Neural cell (in vitro differentiated cells): Measurements from ENCODE around the gene PRKCE. TPM values are rescaled to one million over a fixed set of nuclear protein-coding genes. Genes with fewer than 3 reads are reported as not detected.

Experiments used
- H2AFZ ChIP-seq: fragments of 200-600, 300-800 bp; sonication (generic), shearing (Covaris generic); 2 replicates; pipeline ENCODE4 v1.6.0; 2014; ENCODE audit warnings: low read depth, mild to moderate bottlenecking, antibody characterized with exemption, low read length, moderate library complexity
- H3F3A ChIP-seq: fragments of 200-600 bp; shearing (Covaris generic); 2 replicates; pipeline ENCODE4 v1.6.1; 2016; ENCODE audit warnings: mild to moderate bottlenecking, moderate library complexity, mixed read lengths, antibody characterized with exemption, low read length; ENCODE audit not compliant: insufficient read depth, poor library complexity, severe bottlenecking
- H3K27ac ChIP-seq: fragments of 200-600, 300-800 bp; sonication (generic), shearing (Covaris generic); 2 replicates; pipeline ENCODE4 v1.5.1; 2014; ENCODE audit warnings: mild to moderate bottlenecking, low read length, moderate library complexity
- H3K27me3 ChIP-seq: fragments of 300-800, 200-600 bp; sonication (generic), shearing (Covaris generic); 2 replicates; pipeline ENCODE4 v1.6.0; 2014; ENCODE audit warnings: mild to moderate bottlenecking, low read depth, low read length, moderate library complexity; ENCODE audit not compliant: insufficient read depth
- H3K36me3 ChIP-seq: fragments of 300-800, 200-600 bp; sonication (generic), shearing (Covaris generic); 2 replicates; pipeline ENCODE4 v1.5.1; 2014; ENCODE audit warnings: mild to moderate bottlenecking, antibody characterized with exemption, low read length, moderate library complexity; ENCODE audit not compliant: insufficient read depth
- H3K4me2 ChIP-seq: fragments of 300-800, 200-600 bp; sonication (generic), shearing (Covaris generic); 2 replicates; pipeline ENCODE4 v1.6.0; 2014; ENCODE audit warnings: mild to moderate bottlenecking, low read length
- H3K4me3 ChIP-seq: fragments of 300-800, 200-600 bp; sonication (generic), shearing (Covaris generic); 2 replicates; pipeline ENCODE4 v1.5.1; 2014; ENCODE audit warnings: mild to moderate bottlenecking, low read length, moderate library complexity
- H3K79me2 ChIP-seq: fragments of 200-600 bp; shearing (Covaris generic); replicated peaks from 2 replicates; pipeline ENCODE4 v1.6.0; 2014; ENCODE audit warnings: mild to moderate bottlenecking, low read length, moderate library complexity; ENCODE audit not compliant: insufficient read depth
- H3K9ac ChIP-seq: fragments of 300-800, 200-600 bp; sonication (generic), shearing (Covaris generic); 2 replicates; pipeline ENCODE4 v1.6.1; 2016; ENCODE audit warnings: mild to moderate bottlenecking, low read length, mixed read lengths
- H3K9me2 ChIP-seq: fragments of 200-600 bp; shearing (Covaris generic); 2 replicates; pipeline ENCODE4 v1.6.1; 2016; ENCODE audit warnings: mild to moderate bottlenecking, low read length, mixed read lengths; ENCODE audit not compliant: insufficient read depth
- H3K9me3 ChIP-seq: fragments of 200-600, 300-800 bp; sonication (generic), shearing (Covaris generic); 2 replicates; pipeline ENCODE4 v1.6.1; 2016; ENCODE audit warnings: mild to moderate bottlenecking, mixed run types, low read length, moderate library complexity, mixed read lengths
- H4K20me1 ChIP-seq: fragments of 200-600 bp; shearing (Covaris generic); 2 replicates; pipeline ENCODE4 v1.6.1; 2016; ENCODE audit warnings: mild to moderate bottlenecking, mixed run types; ENCODE audit not compliant: insufficient read depth
- CTCF ChIP-seq: fragments of 450-650 bp; IDR thresholded peaks from 2 replicates; pipeline ENCODE4 v1.5.1; 2014; ENCODE audit warnings: antibody characterized with exemption, mild to moderate bottlenecking, moderate library complexity; ENCODE audit not compliant: poor library complexity, severe bottlenecking
- EP300 ChIP-seq: fragments of 450-650 bp; conservative IDR thresholded peaks from 2 replicates; pipeline ENCODE4 v1.6.1; 2014; ENCODE audit warnings: antibody characterized with exemption, mild to moderate bottlenecking, moderate library complexity; ENCODE audit not compliant: poor library complexity, severe bottlenecking
- EZH2 ChIP-seq: fragments of 200-600, 300-800 bp; shearing (Covaris generic), sonication (generic); IDR thresholded peaks from 2 replicates; pipeline ENCODE4 v1.6.1; 2014; ENCODE audit warnings: antibody characterized with exemption, low read length, borderline replicate concordance, mild to moderate bottlenecking; ENCODE audit not compliant: insufficient read depth, poor library complexity, severe bottlenecking
- MXI1 ChIP-seq: fragments of 450-650 bp; conservative IDR thresholded peaks from 2 replicates; pipeline ENCODE4 v1.6.1; 2014; ENCODE audit warnings: antibody characterized with exemption, mild to moderate bottlenecking; ENCODE audit not compliant: poor library complexity, severe bottlenecking
- POLR2AphosphoS5 ChIP-seq: IDR thresholded peaks from 2 replicates; pipeline ENCODE4 v1.6.1; 2012
- RAD21 ChIP-seq: fragments of 450-650 bp; conservative IDR thresholded peaks from 2 replicates; pipeline ENCODE4 v1.6.1; 2014; ENCODE audit warnings: antibody characterized with exemption, mild to moderate bottlenecking, moderate library complexity
- REST ChIP-seq: IDR thresholded peaks from 2 replicates; pipeline ENCODE4 v1.6.1; 2012; ENCODE audit warnings: borderline replicate concordance
- SMC3 ChIP-seq: fragments of 450-650 bp; conservative IDR thresholded peaks from 2 replicates; pipeline ENCODE4 v1.6.1; 2014; ENCODE audit warnings: antibody characterized with exemption, mild to moderate bottlenecking, moderate library complexity; ENCODE audit not compliant: poor library complexity
- TAF1 ChIP-seq: IDR thresholded peaks from 2 replicates; pipeline ENCODE4 v1.6.1; 2012; ENCODE audit warnings: low read depth
- polyA plus RNA-seq: library from polyadenylated mRNA; depleted of rRNA; stranded (reverse); fragments of >200 nt; gene quantifications from 2 replicates; pipeline ENCODE4 v1.2.3, GENCODE V29; 2014

PRKCE gene
- polyA plus RNA-seq, 1 donor from 2014 or later = 5.4 TPM

GRCh38 chr2:45612285-45612684 lies 39.2 kb upstream of the PRKCE start:
- Histone ChIP-seq H3K27me3 (no peaks in the 10 kb centered on the region), H2AFZ (no peak overlapping the region), H3K9ac (no peak overlapping the region), H3K9me3 (no peaks in the 10 kb centered on the region), H3F3A (no peaks in the 10 kb centered on the region), H3K9me2 (no peaks in the 10 kb centered on the region), H3K79me2 (no peaks in the 10 kb centered on the region), H4K20me1 (no peaks in the 10 kb centered on the region), H3K4me2 (no peak overlapping the region), H3K4me3 (no peak overlapping the region), H3K36me3 (no peaks in the 10 kb centered on the region), H3K27ac (no peak overlapping the region)
- TF ChIP-seq POLR2AphosphoS5 (no peak), EP300 (no peak), RAD21 (no peak), SMC3 (no peak), MXI1 (no peak), EZH2 (no peak), CTCF (no peak), REST (no peak), TAF1 (no peak)

GRCh38 chr2:45612731-45613130 lies 38.7 kb upstream of the PRKCE start:
- Histone ChIP-seq H2AFZ (no peak overlapping the region), H3K4me2 (no peak overlapping the region), H3K27me3 (no peaks in the 10 kb centered on the region), H3F3A (no peaks in the 10 kb centered on the region), H3K9ac (no peak overlapping the region), H3K27ac (no peak overlapping the region), H3K4me3 (no peak overlapping the region), H3K79me2 (no peaks in the 10 kb centered on the region), H4K20me1 (no peaks in the 10 kb centered on the region), H3K36me3 (no peaks in the 10 kb centered on the region), H3K9me3 (no peaks in the 10 kb centered on the region), H3K9me2 (no peaks in the 10 kb centered on the region)
- TF ChIP-seq CTCF (no peak), RAD21 (no peak), TAF1 (no peak), REST (no peak), EZH2 (no peak), MXI1 (no peak)
